ENCODE measurements around the gene CCM2.

CCM2 gene

GRCh38 chr7:45000093-45001032 is at the start of gene CCM2:
TSS of gene CCM2 (plus strand) at chr7:45000201. CDS start at chr7:45000334, 133 bp downstream.
- DNase-seq: peak; percentile 64

GRCh38 chr7:44953156-44953555 is 46.8 kb upstream of the CCM2 start:
- no peak for DNase-seq

GRCh38 chr7:44955733-44956132 is 44.3 kb upstream of the CCM2 start:
- no peak for DNase-seq

GRCh38 chr7:44956157-44956766 is 43.7 kb upstream of the CCM2 start:
- no peak for DNase-seq

- no peak for DNase-seq
These were observed 41.2 kb upstream of the CCM2 start for GRCh38 chr7:44958645-44959344.

- peak; percentile 56 for DNase-seq
These were observed 40.5 kb upstream of the CCM2 start for GRCh38 chr7:44959433-44959951.

- peak; percentile 18 for DNase-seq
These were observed 39.9 kb upstream of the CCM2 start for GRCh38 chr7:44960011-44960580.

- peak; percentile 29 for DNase-seq
These were observed 38.0 kb upstream of the CCM2 start for GRCh38 chr7:44961844-44962482.

- peak; percentile 6 for DNase-seq
These were observed 37.3 kb upstream of the CCM2 start for GRCh38 chr7:44962483-44963251.

- peak; percentile 3 for DNase-seq
These were observed 36.4 kb upstream of the CCM2 start for GRCh38 chr7:44963364-44964290.

GRCh38 chr7:44964384-44964830 is 35.6 kb upstream of the CCM2 start:
- DNase-seq: peak; percentile 56

- peak; percentile 11 for DNase-seq
These were observed 35.1 kb upstream of the CCM2 start for GRCh38 chr7:44964831-44965440.

- no peak for DNase-seq
These were observed 34.5 kb upstream of the CCM2 start for GRCh38 chr7:44965441-44965903.

- peak; percentile 5 for DNase-seq
These were observed 33.9 kb upstream of the CCM2 start for GRCh38 chr7:44965937-44966730.

- no peak for DNase-seq
These were observed 33.1 kb upstream of the CCM2 start for GRCh38 chr7:44966731-44967538.

GRCh38 chr7:44967571-44968446 is 32.2 kb upstream of the CCM2 start:
- DNase-seq: no peak
